Uterus (tissue), 2 donors: ENCODE results near the gene C14orf119.

Source experiments
- POLR2A ChIP-seq, 2 donors: fragments of 450-650 bp; IDR thresholded peaks; one replicate each; pipeline ENCODE4 v1.6.1; 2016; ENCODE audit warnings: antibody characterized with exemption in 2 of 2, mild to moderate bottlenecking in 1 of 2, moderate library complexity in 1 of 2
- TF ChIP-seq, protein P1 (sequence below), 4 experiments: fragments of 200-600 bp in 2 of 4; fragments of 450-650 bp in 2 of 4; sonication (generic) in 2 of 4; IDR thresholded peaks; one replicate each; pipeline ENCODE4 v1.5.1; 2016 to 2019; ENCODE audit warnings: antibody characterized with exemption in 4 of 4, mild to moderate bottlenecking in 2 of 4, moderate library complexity in 1 of 4

DNA sequence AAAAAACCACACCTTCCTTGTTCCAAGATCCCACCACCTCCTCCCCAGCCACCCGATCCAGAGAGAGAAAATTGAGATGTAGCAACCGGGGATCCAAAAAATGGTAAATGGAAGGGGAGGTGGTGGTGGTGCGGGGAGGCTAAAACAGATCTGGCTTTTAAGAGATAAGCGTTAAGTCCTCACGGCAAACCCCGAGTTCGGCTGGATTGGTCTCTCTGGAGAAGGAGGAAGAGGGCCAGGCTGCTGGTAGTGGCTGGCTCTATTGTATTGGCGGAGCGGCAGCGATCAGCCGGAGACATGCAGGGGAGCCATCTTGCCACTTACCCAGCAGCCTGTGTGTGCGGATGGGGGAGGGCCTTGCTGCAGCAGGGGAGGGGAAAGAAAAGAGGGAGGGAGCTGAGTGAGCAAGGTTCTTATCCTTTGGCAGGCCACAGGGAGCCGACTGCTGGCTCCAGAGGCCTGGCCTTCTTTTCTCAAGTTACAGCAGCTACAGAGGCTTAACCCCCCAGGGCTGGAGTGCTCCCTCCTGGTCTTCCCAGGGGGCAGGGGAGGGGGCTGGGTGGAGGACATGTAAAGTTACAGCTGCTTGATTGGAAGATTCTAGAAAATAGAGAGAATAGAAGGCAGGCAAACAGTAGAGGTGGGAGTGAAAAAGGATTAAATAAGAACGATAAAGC is 23.9 kb upstream of the C14orf119 start:
- TF ChIP-seq, protein P1, sequence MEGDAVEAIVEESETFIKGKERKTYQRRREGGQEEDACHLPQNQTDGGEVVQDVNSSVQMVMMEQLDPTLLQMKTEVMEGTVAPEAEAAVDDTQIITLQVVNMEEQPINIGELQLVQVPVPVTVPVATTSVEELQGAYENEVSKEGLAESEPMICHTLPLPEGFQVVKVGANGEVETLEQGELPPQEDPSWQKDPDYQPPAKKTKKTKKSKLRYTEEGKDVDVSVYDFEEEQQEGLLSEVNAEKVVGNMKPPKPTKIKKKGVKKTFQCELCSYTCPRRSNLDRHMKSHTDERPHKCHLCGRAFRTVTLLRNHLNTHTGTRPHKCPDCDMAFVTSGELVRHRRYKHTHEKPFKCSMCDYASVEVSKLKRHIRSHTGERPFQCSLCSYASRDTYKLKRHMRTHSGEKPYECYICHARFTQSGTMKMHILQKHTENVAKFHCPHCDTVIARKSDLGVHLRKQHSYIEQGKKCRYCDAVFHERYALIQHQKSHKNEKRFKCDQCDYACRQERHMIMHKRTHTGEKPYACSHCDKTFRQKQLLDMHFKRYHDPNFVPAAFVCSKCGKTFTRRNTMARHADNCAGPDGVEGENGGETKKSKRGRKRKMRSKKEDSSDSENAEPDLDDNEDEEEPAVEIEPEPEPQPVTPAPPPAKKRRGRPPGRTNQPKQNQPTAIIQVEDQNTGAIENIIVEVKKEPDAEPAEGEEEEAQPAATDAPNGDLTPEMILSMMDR (IDR thresholded peaks at IDR 0.05) = peak in 1 of 4 experiments; percentile 2
- peak; percentile 42 to 48 for TF ChIP-seq POLR2A (IDR thresholded peaks at IDR 0.05)
